SK-N-SH (cell line): ENCODE results near the gene ITFG2. TPM values are rescaled to one million over a fixed set of nuclear protein-coding genes. Genes with fewer than 3 reads are reported as not detected.

Source experiments
- CTCF ChIA-PET: fragments of 300-600, 350-600 bp; formaldehyde crosslinking; extraction: SDS; loops from one replicate; lab custom pipeline; 2021; lab: Yijun Ruan, JAX
- POLR2A ChIA-PET: fragments of 350-600 bp; sonication (Branson Sonifier 250); formaldehyde crosslinking; extraction: SDS; loops from one replicate; lab custom pipeline; 2020; ENCODE audit warnings: antibody characterized with exemption, inconsistent platforms; lab: Yijun Ruan, JAX
- DNase-seq: peaks from one replicate; pipeline ENCODE4 v3.0.0; 2012
- H2AFZ ChIP-seq: fragments of 200-600 bp; sonication (generic); 2 replicates; pipeline ENCODE4 v1.8.1; 2016; ENCODE audit warnings: antibody characterized with exemption, mild to moderate bottlenecking, low read depth
- H3F3A ChIP-seq: fragments of 200-600 bp; sonication (generic); replicated peaks from 2 replicates; pipeline ENCODE3; 2016; ENCODE audit warnings: antibody characterized with exemption, mild to moderate bottlenecking; ENCODE audit not compliant: insufficient read depth
- H3K27ac ChIP-seq, 2 experiments: fragments of 200-500 bp in 1 of 2; fragments of 200-600 bp in 1 of 2; sonication (Bioruptor generic) in 1 of 2; sonication (generic), shearing (Covaris generic) in 1 of 2; 2 replicates each; pipeline versions ENCODE4 v1.5.1 to v1.6.1; 2014 to 2016; ENCODE audit warnings: low read depth in 2 of 2, inconsistent platforms in 1 of 2, low read length in 1 of 2, mild to moderate bottlenecking in 1 of 2, mixed read lengths in 1 of 2
- H3K27me3 ChIP-seq: fragments of 200-600 bp; sonication (generic), shearing (Covaris generic); 2 replicates; pipeline ENCODE4 v1.6.1; 2016; ENCODE audit warnings: mixed run types; ENCODE audit not compliant: insufficient read depth
- H3K36me3 ChIP-seq, 2 experiments: fragments of 200-500 bp in 1 of 2; fragments of 200-600 bp in 1 of 2; sonication (Bioruptor generic) in 1 of 2; sonication (generic) in 1 of 2; replicated peaks in 1 of 2; 2 replicates each; pipeline versions ENCODE3 to v1.5.1; 2014 to 2016; ENCODE audit warnings: low read length in 1 of 2, mild to moderate bottlenecking in 1 of 2; ENCODE audit not compliant: insufficient read depth in 2 of 2, control insufficient read depth in 1 of 2
- H3K4me1 ChIP-seq, 2 experiments: fragments of 200-500 bp in 1 of 2; fragments of 200-600 bp in 1 of 2; sonication (Bioruptor generic) in 1 of 2; sonication (generic), shearing (Covaris generic) in 1 of 2; 2 replicates each; pipeline versions ENCODE4 v1.5.1 to v1.6.1; 2014 to 2016; ENCODE audit warnings: low read depth in 1 of 2, low read length in 1 of 2, mixed run types in 1 of 2; ENCODE audit not compliant: insufficient read depth in 2 of 2, control insufficient read depth in 1 of 2
- H3K4me2 ChIP-seq: fragments of 200-600 bp; sonication (generic), shearing (Covaris generic); 2 replicates; pipeline ENCODE4 v1.6.1; 2017; ENCODE audit warnings: mixed run types
- H3K4me3 ChIP-seq, 2 experiments: fragments of 200-500 bp in 1 of 2; fragments of 200-600 bp in 1 of 2; sonication (Bioruptor generic) in 1 of 2; sonication (generic), shearing (Covaris generic) in 1 of 2; 2 replicates each; pipeline versions ENCODE4 v1.5.1 to v1.8.1; 2014 to 2016; ENCODE audit warnings: low read depth in 2 of 2, inconsistent platforms in 1 of 2, low read length in 1 of 2, mild to moderate bottlenecking in 1 of 2, mixed read lengths in 1 of 2, moderate library complexity in 1 of 2
- H3K79me2 ChIP-seq: fragments of 200-600 bp; sonication (generic); 2 replicates; pipeline ENCODE4 v1.8.1; 2017; ENCODE audit warnings: mild to moderate bottlenecking; ENCODE audit not compliant: insufficient read depth
- H3K9ac ChIP-seq: fragments of 200-600 bp; sonication (generic); 2 replicates; pipeline ENCODE4 v1.6.1; 2017; ENCODE audit warnings: mixed run types
- H3K9me2 ChIP-seq: fragments of 200-600 bp; sonication (generic); 2 replicates; pipeline ENCODE4 v1.6.1; 2017; ENCODE audit warnings: mixed run types
- H3K9me3 ChIP-seq: fragments of 200-600 bp; sonication (generic); 2 replicates; pipeline ENCODE4 v1.6.1; 2017; ENCODE audit warnings: mixed run types, mild to moderate bottlenecking, moderate library complexity
- H4K20me1 ChIP-seq: fragments of 200-600 bp; sonication (generic); 2 replicates; pipeline ENCODE4 v1.6.1; 2017; ENCODE audit warnings: mild to moderate bottlenecking, mixed run types; ENCODE audit not compliant: insufficient read depth
- CHD2 ChIP-seq: fragments of 150-350 bp; IDR thresholded peaks from 2 replicates; pipeline ENCODE4 v1.6.1; 2018; ENCODE audit warnings: low read length; ENCODE audit not compliant: partially characterized antibody
- FOSL2 ChIP-seq: IDR thresholded peaks from 2 replicates; pipeline ENCODE4 v1.4.0; 2012; ENCODE audit warnings: low read depth, mild to moderate bottlenecking, moderate library complexity, borderline replicate concordance
- MXI1 ChIP-seq: IDR thresholded peaks from 2 replicates; pipeline ENCODE4 v1.6.1; 2012; ENCODE audit warnings: mild to moderate bottlenecking, low read depth, low read length, improper control_type of control experiment
- RCOR1 ChIP-seq: fragments of 150-350 bp; IDR thresholded peaks from 2 replicates; pipeline ENCODE4 v1.6.1; 2017; ENCODE audit warnings: antibody characterized with exemption, low read length
- SMC3 ChIP-seq: IDR thresholded peaks from 2 replicates; pipeline ENCODE4 v1.6.1; 2012; ENCODE audit warnings: low read depth, low read length, improper control_type of control experiment
- TCF12 ChIP-seq: IDR thresholded peaks from 2 replicates; pipeline ENCODE4 v1.4.0; 2012
- TEAD4 ChIP-seq: IDR thresholded peaks from 2 replicates; pipeline ENCODE4 v1.4.0; 2012; ENCODE audit warnings: mild to moderate bottlenecking, borderline replicate concordance; ENCODE audit not compliant: insufficient read depth
- WGBS: methylation state at CpG from one replicate; pipeline ENCODE4 v1.1.6; 2017; ENCODE audit warnings: low lambda C conversion rate; 5-methylcytosine and 5-hydroxymethylcytosine counted together
- polyA plus RNA-seq, 3 experiments: library from polyadenylated mRNA; depleted of rRNA; stranded (reverse); fragments of >200 nt; gene quantifications; 2 replicates each; pipeline ENCODE4 v1.2.3, GENCODE V29; 2012
- TF ChIP-seq, protein P1 (sequence below): IDR thresholded peaks from 2 replicates; pipeline ENCODE4 v1.6.1; 2012; ENCODE audit warnings: mild to moderate bottlenecking, low read depth, low read length, moderate library complexity
- TF ChIP-seq, protein P2 (sequence below): IDR thresholded peaks from 2 replicates; pipeline ENCODE4; 2012
- TF ChIP-seq, protein P3 (sequence below): fragments of 150-350 bp; IDR thresholded peaks from 2 replicates; pipeline ENCODE4 v1.6.1; 2016; ENCODE audit warnings: mild to moderate bottlenecking, low read depth, low read length
- TF ChIP-seq, protein P4 (sequence below): IDR thresholded peaks from 2 replicates; pipeline ENCODE4 v1.4.0; 2012; ENCODE audit warnings: low read depth, borderline replicate concordance

The ITFG2 gene
- polyA plus RNA-seq, 1 of the 3 experiments (the other 2 are of a cell fraction): 27.2 TPM

DNA sequence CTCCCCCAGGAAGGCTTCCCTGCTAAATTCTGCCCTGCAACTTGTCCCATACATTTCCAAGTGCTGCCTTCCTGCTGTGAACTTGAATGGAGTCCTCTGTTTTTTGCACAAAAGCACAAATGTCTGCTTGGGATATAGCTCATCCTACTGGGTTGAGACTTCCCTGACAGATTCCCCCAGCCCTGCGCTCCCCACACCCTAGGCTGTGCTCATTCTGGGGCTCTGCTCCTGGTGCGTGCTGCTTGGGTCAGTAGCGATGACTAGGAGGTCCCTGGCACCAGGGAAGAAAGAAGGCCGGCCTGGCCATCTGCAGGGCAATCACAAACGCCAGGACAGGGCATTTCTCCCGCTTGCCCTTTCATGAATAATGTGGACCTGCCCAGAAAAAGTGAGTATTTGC lies 46.9 kb upstream of the ITFG2 start:
- Histone ChIP-seq H3K27ac (no peak overlapping the region), H3K27me3 (no peaks in the 10 kb centered on the region), H3K9me3 (no peaks in the 10 kb centered on the region), H3K4me3 (no peak overlapping the region), H3K79me2 (no peaks in the 10 kb centered on the region), H3K4me1 (no peaks in the 10 kb centered on the region), H3K36me3 (no peaks in the 10 kb centered on the region), H4K20me1 (no peaks in the 10 kb centered on the region), H3F3A (no peaks in the 10 kb centered on the region), H3K9ac (no peak overlapping the region), H3K9me2 (no peaks in the 10 kb centered on the region), H2AFZ (no peak overlapping the region), H3K4me2 (no peak overlapping the region)
- ChIA-PET POLR2A (no interaction called here), CTCF (interaction anchor here (1.5 to 2.1 kb wide), 3 partner anchors 18 to 26 kb away, joined by 3 to 18 read pairs (median 6); no protein-coding TSS in a partner anchor)
- 24% methylated on average over 6 of the region's 6 CpGs for WGBS
- TF ChIP-seq TCF12 (no peak), CHD2 (no peak), SMC3 (no peak), FOSL2 (no peak), MXI1 (no peak), RCOR1 (no peak), TEAD4 (no peak)
- TF ChIP-seq, protein P1, sequence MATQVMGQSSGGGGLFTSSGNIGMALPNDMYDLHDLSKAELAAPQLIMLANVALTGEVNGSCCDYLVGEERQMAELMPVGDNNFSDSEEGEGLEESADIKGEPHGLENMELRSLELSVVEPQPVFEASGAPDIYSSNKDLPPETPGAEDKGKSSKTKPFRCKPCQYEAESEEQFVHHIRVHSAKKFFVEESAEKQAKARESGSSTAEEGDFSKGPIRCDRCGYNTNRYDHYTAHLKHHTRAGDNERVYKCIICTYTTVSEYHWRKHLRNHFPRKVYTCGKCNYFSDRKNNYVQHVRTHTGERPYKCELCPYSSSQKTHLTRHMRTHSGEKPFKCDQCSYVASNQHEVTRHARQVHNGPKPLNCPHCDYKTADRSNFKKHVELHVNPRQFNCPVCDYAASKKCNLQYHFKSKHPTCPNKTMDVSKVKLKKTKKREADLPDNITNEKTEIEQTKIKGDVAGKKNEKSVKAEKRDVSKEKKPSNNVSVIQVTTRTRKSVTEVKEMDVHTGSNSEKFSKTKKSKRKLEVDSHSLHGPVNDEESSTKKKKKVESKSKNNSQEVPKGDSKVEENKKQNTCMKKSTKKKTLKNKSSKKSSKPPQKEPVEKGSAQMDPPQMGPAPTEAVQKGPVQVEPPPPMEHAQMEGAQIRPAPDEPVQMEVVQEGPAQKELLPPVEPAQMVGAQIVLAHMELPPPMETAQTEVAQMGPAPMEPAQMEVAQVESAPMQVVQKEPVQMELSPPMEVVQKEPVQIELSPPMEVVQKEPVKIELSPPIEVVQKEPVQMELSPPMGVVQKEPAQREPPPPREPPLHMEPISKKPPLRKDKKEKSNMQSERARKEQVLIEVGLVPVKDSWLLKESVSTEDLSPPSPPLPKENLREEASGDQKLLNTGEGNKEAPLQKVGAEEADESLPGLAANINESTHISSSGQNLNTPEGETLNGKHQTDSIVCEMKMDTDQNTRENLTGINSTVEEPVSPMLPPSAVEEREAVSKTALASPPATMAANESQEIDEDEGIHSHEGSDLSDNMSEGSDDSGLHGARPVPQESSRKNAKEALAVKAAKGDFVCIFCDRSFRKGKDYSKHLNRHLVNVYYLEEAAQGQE: no peak
- TF ChIP-seq, protein P2, sequence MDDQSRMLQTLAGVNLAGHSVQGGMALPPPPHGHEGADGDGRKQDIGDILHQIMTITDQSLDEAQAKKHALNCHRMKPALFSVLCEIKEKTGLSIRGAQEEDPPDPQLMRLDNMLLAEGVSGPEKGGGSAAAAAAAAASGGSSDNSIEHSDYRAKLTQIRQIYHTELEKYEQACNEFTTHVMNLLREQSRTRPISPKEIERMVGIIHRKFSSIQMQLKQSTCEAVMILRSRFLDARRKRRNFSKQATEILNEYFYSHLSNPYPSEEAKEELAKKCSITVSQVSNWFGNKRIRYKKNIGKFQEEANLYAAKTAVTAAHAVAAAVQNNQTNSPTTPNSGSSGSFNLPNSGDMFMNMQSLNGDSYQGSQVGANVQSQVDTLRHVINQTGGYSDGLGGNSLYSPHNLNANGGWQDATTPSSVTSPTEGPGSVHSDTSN: no peak
- TF ChIP-seq, protein P3, sequence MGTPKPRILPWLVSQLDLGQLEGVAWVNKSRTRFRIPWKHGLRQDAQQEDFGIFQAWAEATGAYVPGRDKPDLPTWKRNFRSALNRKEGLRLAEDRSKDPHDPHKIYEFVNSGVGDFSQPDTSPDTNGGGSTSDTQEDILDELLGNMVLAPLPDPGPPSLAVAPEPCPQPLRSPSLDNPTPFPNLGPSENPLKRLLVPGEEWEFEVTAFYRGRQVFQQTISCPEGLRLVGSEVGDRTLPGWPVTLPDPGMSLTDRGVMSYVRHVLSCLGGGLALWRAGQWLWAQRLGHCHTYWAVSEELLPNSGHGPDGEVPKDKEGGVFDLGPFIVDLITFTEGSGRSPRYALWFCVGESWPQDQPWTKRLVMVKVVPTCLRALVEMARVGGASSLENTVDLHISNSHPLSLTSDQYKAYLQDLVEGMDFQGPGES: no peak
- TF ChIP-seq, protein P4, sequence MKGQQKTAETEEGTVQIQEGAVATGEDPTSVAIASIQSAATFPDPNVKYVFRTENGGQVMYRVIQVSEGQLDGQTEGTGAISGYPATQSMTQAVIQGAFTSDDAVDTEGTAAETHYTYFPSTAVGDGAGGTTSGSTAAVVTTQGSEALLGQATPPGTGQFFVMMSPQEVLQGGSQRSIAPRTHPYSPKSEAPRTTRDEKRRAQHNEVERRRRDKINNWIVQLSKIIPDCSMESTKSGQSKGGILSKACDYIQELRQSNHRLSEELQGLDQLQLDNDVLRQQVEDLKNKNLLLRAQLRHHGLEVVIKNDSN: no peak
- DNase-seq: no peak
